H1 (cell line): ENCODE data around the gene HS6ST3. TPM values are rescaled to one million over a fixed set of nuclear protein-coding genes. Genes with fewer than 3 reads are reported as not detected.

Experiments
- CHD1 ChIP-seq: IDR thresholded peaks from 2 replicates; pipeline ENCODE4 v1.6.1; 2012; ENCODE audit warnings: low read depth, low read length, improper control_type of control experiment
- CHD7 ChIP-seq: fragments of 300-600 bp; sonication (generic); IDR thresholded peaks from 2 replicates; pipeline ENCODE4 v1.7.1; 2012; ENCODE audit warnings: low read length, moderate library complexity, mild to moderate bottlenecking, inconsistent platforms; ENCODE audit not compliant: insufficient replicate concordance
- EGR1 ChIP-seq: IDR thresholded peaks from 2 replicates; pipeline ENCODE4 v1.6.1; 2011; ENCODE audit warnings: low read depth, low read length, borderline replicate concordance
- GABPA ChIP-seq: IDR thresholded peaks from 2 replicates; pipeline ENCODE4 v1.6.1; 2011; ENCODE audit warnings: mild to moderate bottlenecking, low read length, moderate library complexity, borderline replicate concordance; ENCODE audit not compliant: insufficient read depth
- JUN ChIP-seq: IDR thresholded peaks from 2 replicates; pipeline ENCODE4 v1.6.1; 2011; ENCODE audit warnings: low read depth, mild to moderate bottlenecking, improper control_type of control experiment, low read length
- SIX5 ChIP-seq: IDR thresholded peaks from 2 replicates; pipeline ENCODE4 v1.6.1; 2011; ENCODE audit warnings: mild to moderate bottlenecking, low read depth, low read length
- TAF7 ChIP-seq: optimal IDR thresholded peaks from 2 replicates; pipeline ENCODE3; 2011; ENCODE audit warnings: low read depth, mild to moderate bottlenecking, inconsistent platforms, low read length, moderate library complexity, borderline replicate concordance
- polyA plus RNA-seq, 7 experiments: library from polyadenylated mRNA; depleted of rRNA in 3 of 7; stranded (reverse) in 5 of 7; unstranded in 2 of 7; fragments of >200 nt in 5 of 7; fragments of 200-250 nt in 2 of 7; gene quantifications; 1 replicate in 5 of 7; 2 replicates in 1 of 7; 4 replicates in 1 of 7; pipeline versions ENCODE4 v1.2.1 to v1.2.3, GENCODE V29; 2011 to 2013; ENCODE audit warnings: missing spikeins in 2 of 7, mixed read lengths in 2 of 7
- total RNA-seq: library from RNA; stranded (reverse); fragmentation: NEBNext Ultra II Directional; extraction: Animal tissue kit (Norgen Biotek cat#: 25700); gene quantifications from 2 replicates; pipeline ENCODE4 v1.2.1, GENCODE V29; 2021

Gene HS6ST3
- total and polyA plus RNA-seq, 2 of the 8 experiments (the other 6 are each of a cell fraction or from before 2014, with no cell fraction given) = 0.45 to 1.2 TPM

GRCh38 chr13:96746886-96747285 lies 657.0 kb downstream of the HS6ST3 start (continued):
- TF ChIP-seq CHD7 (no peak), SIX5 (no peak), GABPA (no peak), CHD1 (no peak), EGR1 (no peak), JUN (no peak), TAF7 (no peak)
